GM18505 (cell line): ENCODE results near the gene BTG1.
A peak's percentile ranks its signal among the peaks of the same experiment; 100 is the strongest.
"Not testable (repeated sequence)": the region's sequence is repeated elsewhere in the genome, so short reads cannot be mapped to it uniquely, and the experiment has no call there.

Experiments
- ATAC-seq: cut with Tn5 transposase; IDR thresholded peaks from one replicate; pipeline ENCODE4 v1.9.1; 2021; ENCODE audit not compliant: unreplicated experiment
- POLR2A ChIP-seq: IDR thresholded peaks from 4 replicates; pipeline ENCODE4 v1.6.1; 2011; ENCODE audit warnings: borderline replicate concordance; ENCODE audit not compliant: insufficient read depth, insufficient read length; ENCODE audit errors: extremely low read depth

Gene BTG1

GRCh38 chr12:92143258-92143657, 2.4 kb downstream of the BTG1 start:
- ATAC-seq = no peak
- peak; percentile 58 for TF ChIP-seq POLR2A

- no peak for ATAC-seq
- TF ChIP-seq POLR2A = peak; percentile 54
Observed at GRCh38 chr12:92142251-92142926, 3.3 kb downstream of the BTG1 start.

GRCh38 chr12:92141591-92142121, 4.0 kb downstream of the BTG1 start:
- ATAC-seq = no peak
- TF ChIP-seq POLR2A = peak; percentile 53

GRCh38 chr12:92140896-92141536, 4.6 kb downstream of the BTG1 start:
- TF ChIP-seq POLR2A = peak; percentile 47

GRCh38 chr12:92140156-92140555, 5.5 kb downstream of the BTG1 start:
- no peak for ATAC-seq
- no peak for TF ChIP-seq POLR2A

More at GRCh38 chr12:92140896-92141536, 4.6 kb downstream of the BTG1 start:
- no peak for ATAC-seq

GRCh38 chr12:92139634-92140150, 6.0 kb downstream of the BTG1 start:
- no peak for ATAC-seq
- TF ChIP-seq POLR2A = peak; percentile 55

- TF ChIP-seq POLR2A = peak; percentile 10
- ATAC-seq = no peak
Observed at GRCh38 chr12:92138626-92139025, 7.0 kb downstream of the BTG1 start.

GRCh38 chr12:92138144-92138543, 7.5 kb downstream of the BTG1 start:
- no peak for ATAC-seq
- no peak for TF ChIP-seq POLR2A

GRCh38 chr12:92136965-92137721, 8.5 kb downstream of the BTG1 start:
- TF ChIP-seq POLR2A = peak; percentile 48
- ATAC-seq = no peak

- ATAC-seq = no peak
- TF ChIP-seq POLR2A = no peak
Observed at GRCh38 chr12:92136026-92136730, 9.5 kb downstream of the BTG1 start.

- not testable (repeated sequence) for ATAC-seq
Observed at GRCh38 chr12:92135541-92135940, 10.1 kb downstream of the BTG1 start.

- ATAC-seq = no peak
- no peak for TF ChIP-seq POLR2A
Observed at GRCh38 chr12:92134638-92135274, 10.9 kb downstream of the BTG1 start.
